Measurements from ENCODE around the gene SSTR3. TPM values are rescaled to one million over a fixed set of nuclear protein-coding genes. Genes with fewer than 3 reads are reported as not detected.

The SSTR3 gene
- total and polyA plus RNA-seq, 4 donors: 0.19 TPM; not detected in 3

DNA sequence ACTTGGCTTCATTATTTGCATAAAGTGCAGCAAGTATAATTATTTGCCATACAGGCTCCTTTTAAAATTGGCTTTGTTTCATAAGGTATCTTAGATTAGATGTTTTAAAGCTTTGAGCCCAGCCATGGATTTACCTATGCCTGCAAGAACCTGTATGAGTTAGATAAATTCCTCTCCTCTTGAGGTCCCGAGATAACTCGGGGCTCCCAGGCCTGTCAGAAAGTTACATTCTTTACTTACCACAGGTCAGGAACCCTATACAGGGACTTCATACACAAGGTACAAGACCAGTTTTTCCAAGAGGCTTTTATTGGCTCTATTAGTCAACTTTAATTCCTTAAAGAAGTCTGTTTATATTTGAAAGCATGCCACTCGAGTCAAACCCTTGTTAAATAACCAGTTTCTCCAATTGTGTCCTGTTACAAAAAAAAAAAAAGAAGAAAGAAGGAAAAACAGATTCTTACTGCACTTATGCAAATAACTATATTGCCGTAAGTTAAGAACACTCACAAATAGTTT, 22.0 kb downstream of the SSTR3 start (continued):
- TF ChIP-seq REST (IDR thresholded peaks at IDR 0.05) (no peak), RXRA (IDR thresholded peaks at IDR 0.05) (no peak), HNF4A (conservative IDR thresholded peaks at IDR 0.05) (no peak), YY1 (IDR thresholded peaks at IDR 0.05) (no peak)

- Histone ChIP-seq H3K27me3 (ENCODE audit: control insufficient read depth in 4 of 4, insufficient read depth in 4 of 4, low read length in 3 of 4) (no peaks in the 10 kb centered on the region), H3K36me3 (ENCODE audit: control insufficient read depth in 4 of 4, insufficient read depth in 3 of 4, low read depth in 1 of 4, low read length in 3 of 4) (peaks cover 0 to 4% (median 0%) of the 10 kb centered on the region in 4 donors), H3K4me3 (ENCODE audit: low read depth in 1 of 3, low read length in 3 of 3) (no peak overlapping the region), H3K4me1 (ENCODE audit: control insufficient read depth in 4 of 4, insufficient read depth in 4 of 4, low read length in 3 of 4) (peaks cover 4 to 18% (median 8%) of the 10 kb centered on the region in 4 donors), H3K9me3 (ENCODE audit: control insufficient read depth in 4 of 4, low read length in 3 of 4) (no peaks in the 10 kb centered on the region), H3K27ac (ENCODE audit: low read depth in 1 of 2, low read length in 2 of 2) (peak overlapping the region; percentile 76 to 84), H3K9ac (ENCODE audit: low read depth in 1 of 2, low read length in 2 of 2) (no peak overlapping the region)
- 70% methylated on average over 2 of the region's 2 CpGs for WGBS
- TF ChIP-seq ZBTB33 (IDR thresholded peaks at IDR 0.05): no peak
- peak; percentile 36 for TF ChIP-seq NR2F2 (IDR thresholded peaks at IDR 0.05)
- peak; percentile 10 for TF ChIP-seq SP1 (IDR thresholded peaks at IDR 0.05)
- TF ChIP-seq FOXA2 (IDR thresholded peaks at IDR 0.05): no peak
- no peak for DNase-seq (ENCODE audit: low spot score)
Observed at GRCh38 chr22:37188901-37189466, 23.3 kb downstream of the SSTR3 start.

DNA sequence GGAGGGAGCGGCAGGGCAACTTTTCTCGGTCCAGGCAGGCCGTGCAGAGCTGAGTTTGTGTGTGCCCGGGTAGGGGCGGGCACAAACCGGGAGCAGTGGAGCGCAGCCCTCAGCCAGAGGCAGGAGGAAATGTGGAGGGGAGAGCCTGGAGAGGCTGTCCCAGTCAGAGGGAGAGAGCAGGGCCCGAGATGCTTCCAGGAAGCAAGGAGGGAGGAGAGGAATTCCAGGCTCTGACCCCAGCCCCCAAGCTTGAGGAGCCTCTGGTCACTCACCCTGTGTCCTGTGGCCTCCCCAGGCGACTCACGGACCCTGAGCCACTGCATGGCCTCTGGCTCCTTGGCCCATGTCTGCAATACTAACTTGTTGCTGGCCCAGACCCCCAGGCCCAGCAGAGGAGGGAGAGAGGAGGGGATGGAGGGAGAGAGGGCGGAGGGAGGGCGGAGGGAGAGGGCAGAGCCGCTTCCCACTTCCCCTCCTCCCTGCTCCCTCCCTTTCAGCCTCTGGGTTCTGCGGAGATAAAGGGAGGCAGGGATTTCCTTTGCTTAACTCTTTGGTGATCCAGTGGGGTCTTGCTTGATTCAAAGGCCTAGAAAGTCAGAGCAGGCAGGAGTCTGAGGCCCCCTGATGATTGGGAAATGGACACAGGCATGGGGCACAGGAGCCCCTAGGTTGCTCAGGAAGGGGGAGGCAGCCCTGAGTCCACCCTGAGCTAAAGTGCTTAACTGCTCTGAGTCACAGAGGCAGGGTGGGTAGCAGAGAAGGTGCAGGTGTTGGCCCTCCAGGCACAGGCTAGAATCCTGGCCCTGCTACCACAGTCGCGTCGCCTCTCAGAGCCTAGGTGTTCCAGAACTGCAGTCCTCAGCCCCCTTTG, 24.2 kb downstream of the SSTR3 start, which contains the start of gene C1QTNF6:
Gene C1QTNF6 (minus strand): TSS at position 357 of the 871 bp plus-strand sequence. CDS start 34 bp downstream, at position 323.
- peaks cover 0 to 4% (median 0%) of the 10 kb centered on the region in 4 donors for H3K36me3 ChIP-seq (ENCODE audit: control insufficient read depth in 4 of 4, insufficient read depth in 3 of 4, low read depth in 1 of 4, low read length in 3 of 4)
- H3K4me1 ChIP-seq (ENCODE audit: control insufficient read depth in 4 of 4, insufficient read depth in 4 of 4, low read length in 3 of 4): peaks cover 4 to 15% (median 8%) of the 10 kb centered on the region in 4 donors
- no peak for TF ChIP-seq YY1 (IDR thresholded peaks at IDR 0.05)
- no peak for TF ChIP-seq TAF1 (conservative IDR thresholded peaks at IDR 0.05)
- TF ChIP-seq SP1 (IDR thresholded peaks at IDR 0.05): peak; percentile 42
- TF ChIP-seq RXRA (IDR thresholded peaks at IDR 0.05): peak; percentile 76 to 88
- TF ChIP-seq RAD21 (IDR thresholded peaks at IDR 0.05): peak in 1 of 2 donors; percentile 2
- TF ChIP-seq, protein P1, sequence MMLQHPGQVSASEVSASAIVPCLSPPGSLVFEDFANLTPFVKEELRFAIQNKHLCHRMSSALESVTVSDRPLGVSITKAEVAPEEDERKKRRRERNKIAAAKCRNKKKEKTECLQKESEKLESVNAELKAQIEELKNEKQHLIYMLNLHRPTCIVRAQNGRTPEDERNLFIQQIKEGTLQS (IDR thresholded peaks at IDR 0.05): no peak
- TF ChIP-seq NR2F2 (IDR thresholded peaks at IDR 0.05): peak; percentile 93
- no peak for TF ChIP-seq HNF4G (IDR thresholded peaks at IDR 0.05)
- peak; percentile 25 for TF ChIP-seq REST (IDR thresholded peaks at IDR 0.05)
- peak within 1 kb of the TSS in 1 of 2 donors; percentile 28 for H3K9ac ChIP-seq (ENCODE audit: low read depth in 1 of 2, low read length in 2 of 2)
- H3K27ac ChIP-seq (ENCODE audit: low read depth in 1 of 2, low read length in 2 of 2): peak within 1 kb of the TSS; percentile 76 to 84
- DNase-seq (ENCODE audit: low spot score): no peak
- no peaks in the 10 kb centered on the region for H3K27me3 ChIP-seq (ENCODE audit: control insufficient read depth in 4 of 4, insufficient read depth in 4 of 4, low read length in 3 of 4)
- H3K9me3 ChIP-seq (ENCODE audit: control insufficient read depth in 4 of 4, low read length in 3 of 4): no peaks in the 10 kb centered on the region
- H3K4me3 ChIP-seq (ENCODE audit: low read depth in 1 of 3, low read length in 3 of 3): no peak within 1 kb of the TSS
- WGBS: 61% methylated on average over 17 of the region's 17 CpGs

Data from liver (tissue), 9 donors.